ENCODE measurements around the gene ADARB2. TPM values are rescaled to one million over a fixed set of nuclear protein-coding genes. Genes with fewer than 3 reads are reported as not detected.
"Not testable (repeated sequence)": the region's sequence is repeated elsewhere in the genome, so short reads cannot be mapped to it uniquely, and the experiment has no call there.

Gene ADARB2
- total and polyA plus RNA-seq, 4 donors: 0.22 to 1.3 (median 0.55) TPM

- Histone ChIP-seq H3K4me3 (no peak overlapping the region), H3K27me3 (ENCODE audit: control insufficient read depth in 3 of 3, insufficient read depth in 3 of 3, low read length in 2 of 3) (peaks cover 0 to 8% (median 0%) of the 10 kb centered on the region in 3 donors), H3K9ac (ENCODE audit: insufficient read depth in 1 of 2, low read length in 2 of 2) (no peak overlapping the region), H3K36me3 (ENCODE audit: control insufficient read depth in 4 of 4, insufficient read depth in 4 of 4, low read length in 4 of 4) (no peaks in the 10 kb centered on the region), H3K27ac (ENCODE audit: low read depth in 1 of 2, low read length in 1 of 2) (no peak overlapping the region), H3K9me3 (ENCODE audit: control insufficient read depth in 4 of 4, insufficient read depth in 3 of 4, low read length in 3 of 4) (no peaks in the 10 kb centered on the region), H3K4me1 (ENCODE audit: control insufficient read depth in 5 of 5, insufficient read depth in 5 of 5, low read length in 5 of 5) (no peaks in the 10 kb centered on the region)
- WGBS, 2 donors: 64 to 74% methylated on average over 9 of the region's 9 CpGs
- no peak for TF ChIP-seq CTCF (IDR thresholded peaks at IDR 0.05; ENCODE audit: control extremely low read depth, extremely low read depth)
- peak in 2 of 3 donors; percentile 22 to 25 for DNase-seq
- ATAC-seq (ENCODE audit: insufficient read depth, low FRiP score): no peak
These were observed 509.6 kb downstream of the ADARB2 start for GRCh38 chr10:1227510-1228402.

- DNase-seq; H3K9ac ChIP-seq (ENCODE audit: insufficient read depth in 1 of 2, low read length in 2 of 2); H3K27me3 ChIP-seq (ENCODE audit: control insufficient read depth in 3 of 3, insufficient read depth in 3 of 3, low read length in 2 of 3); H3K4me1 ChIP-seq (ENCODE audit: control insufficient read depth in 5 of 5, insufficient read depth in 5 of 5, low read length in 5 of 5); H3K9me3 ChIP-seq (ENCODE audit: control insufficient read depth in 4 of 4, insufficient read depth in 3 of 4, low read length in 3 of 4); H3K27ac ChIP-seq (ENCODE audit: low read depth in 1 of 2, low read length in 1 of 2); H3K4me3 ChIP-seq; ATAC-seq (ENCODE audit: insufficient read depth, low FRiP score); H3K36me3 ChIP-seq (ENCODE audit: control insufficient read depth in 4 of 4, insufficient read depth in 4 of 4, low read length in 4 of 4): not testable (repeated sequence)
- WGBS, 2 donors: 51 to 65% methylated on average over 8 of the region's 8 CpGs
These were observed 510.4 kb downstream of the ADARB2 start for GRCh38 chr10:1226907-1227306.

- H3K27me3 ChIP-seq (ENCODE audit: control insufficient read depth in 3 of 3, insufficient read depth in 3 of 3, low read length in 2 of 3); ATAC-seq (ENCODE audit: insufficient read depth, low FRiP score); H3K9ac ChIP-seq (ENCODE audit: insufficient read depth in 1 of 2, low read length in 2 of 2); H3K4me3 ChIP-seq; DNase-seq; H3K4me1 ChIP-seq (ENCODE audit: control insufficient read depth in 5 of 5, insufficient read depth in 5 of 5, low read length in 5 of 5); H3K27ac ChIP-seq (ENCODE audit: low read depth in 1 of 2, low read length in 1 of 2); H3K36me3 ChIP-seq (ENCODE audit: control insufficient read depth in 4 of 4, insufficient read depth in 4 of 4, low read length in 4 of 4): not testable (repeated sequence)
- peaks cover 0 to 13% (median under 1%) of the 10 kb centered on the region in 4 donors for H3K9me3 ChIP-seq (ENCODE audit: control insufficient read depth in 4 of 4, insufficient read depth in 3 of 4, low read length in 3 of 4)
- WGBS, 2 donors: 0% methylated on average over 1 of the region's 1 CpG
These were observed 517.5 kb downstream of the ADARB2 start for GRCh38 chr10:1219874-1220273.

GRCh38 chr10:1217661-1218060 lies 519.7 kb downstream of the ADARB2 start:
- Histone ChIP-seq H3K9ac (ENCODE audit: insufficient read depth in 1 of 2, low read length in 2 of 2) (no peak overlapping the region), H3K9me3 (ENCODE audit: control insufficient read depth in 4 of 4, insufficient read depth in 3 of 4, low read length in 3 of 4) (peaks cover 0 to 13% (median under 1%) of the 10 kb centered on the region in 4 donors), H3K27ac (ENCODE audit: low read depth in 1 of 2, low read length in 1 of 2) (no peak overlapping the region), H3K36me3 (ENCODE audit: control insufficient read depth in 4 of 4, insufficient read depth in 4 of 4, low read length in 4 of 4) (no peaks in the 10 kb centered on the region), H3K4me3 (no peak overlapping the region), H3K27me3 (ENCODE audit: control insufficient read depth in 3 of 3, insufficient read depth in 3 of 3, low read length in 2 of 3) (peaks cover 0 to 3% (median 0%) of the 10 kb centered on the region in 3 donors), H3K4me1 (ENCODE audit: control insufficient read depth in 5 of 5, insufficient read depth in 5 of 5, low read length in 5 of 5) (no peaks in the 10 kb centered on the region)
- 88 to 90% methylated on average over 9 of the region's 9 CpGs for WGBS, 2 donors
- ATAC-seq (ENCODE audit: insufficient read depth, low FRiP score) (no peak), DNase-seq (no peak)
- TF ChIP-seq CTCF (IDR thresholded peaks at IDR 0.05; ENCODE audit: control extremely low read depth, extremely low read depth): no peak
